ENCODE data around the gene PCNX4. TPM values are rescaled to one million over a fixed set of nuclear protein-coding genes. Genes with fewer than 3 reads are reported as not detected.

Gene PCNX4
- total and polyA plus RNA-seq, 7 donors: 3.7 to 55.9 (median 43.8) TPM

- Histone ChIP-seq H3K27me3 (no peaks in the 10 kb centered on the region), H3K9me3 (no peaks in the 10 kb centered on the region), H3K4me1 (peaks cover 0 to 13% (median 9%) of the 10 kb centered on the region in 4 donors), H3K36me3 (no peaks in the 10 kb centered on the region), H3K27ac (no peak overlapping the region), H3K4me3 (no peak overlapping the region)
- TF ChIP-seq POLR2A (IDR thresholded peaks at IDR 0.05): no peak
- no peak for TF ChIP-seq EP300 (IDR thresholded peaks at IDR 0.05)
- TF ChIP-seq POLR2AphosphoS5 (IDR thresholded peaks at IDR 0.05): no peak
- WGBS, 2 donors: 95 to 96% methylated on average over 3 of the region's 3 CpGs
- intact Hi-C loops (cut with DNase I): loop anchor here (5.0 kb wide), 2 partner anchors 78 to 202 kb away; partner anchors contain the start of gene PPM1A
- no peak for DNase-seq
Observed at GRCh38 chr14:60169722-60170121, 78.0 kb downstream of the PCNX4 start.

- no peaks in the 10 kb centered on the region for H3K27me3 ChIP-seq
- WGBS, 2 donors: 93 to 96% methylated on average over 4 of the region's 4 CpGs
- intact Hi-C loops (cut with DNase I): no loop called here
- H3K9me3 ChIP-seq: no peaks in the 10 kb centered on the region
- H3K36me3 ChIP-seq: no peaks in the 10 kb centered on the region
- H3K4me3 ChIP-seq: no peak overlapping the region
- no peak for DNase-seq
- no peak overlapping the region for H3K27ac ChIP-seq
- peaks cover 0 to 7% (median 5%) of the 10 kb centered on the region in 4 donors for H3K4me1 ChIP-seq
- TF ChIP-seq CTCF (IDR thresholded peaks at IDR 0.05): no peak
- TF ChIP-seq POLR2A (IDR thresholded peaks at IDR 0.05): no peak
- TF ChIP-seq POLR2AphosphoS5 (IDR thresholded peaks at IDR 0.05): no peak
- no peak for TF ChIP-seq EP300 (IDR thresholded peaks at IDR 0.05)
Observed at GRCh38 chr14:60170948-60171347, 79.2 kb downstream of the PCNX4 start.

GRCh38 chr14:60171690-60172089 lies 80.0 kb downstream of the PCNX4 start:
- intact Hi-C loops (cut with DNase I): no loop called here
- H3K27ac ChIP-seq: no peak overlapping the region
- 93 to 95% methylated on average over 2 of the region's 2 CpGs for WGBS, 2 donors
- H3K4me3 ChIP-seq: no peak overlapping the region
- DNase-seq: no peak
- H3K9me3 ChIP-seq: no peaks in the 10 kb centered on the region
- TF ChIP-seq CTCF (IDR thresholded peaks at IDR 0.05) (no peak), EP300 (IDR thresholded peaks at IDR 0.05) (no peak), POLR2AphosphoS5 (IDR thresholded peaks at IDR 0.05) (no peak), POLR2A (IDR thresholded peaks at IDR 0.05) (no peak)
- H3K4me1 ChIP-seq: no peaks in the 10 kb centered on the region
- no peaks in the 10 kb centered on the region for H3K36me3 ChIP-seq
- H3K27me3 ChIP-seq: no peaks in the 10 kb centered on the region

- H3K27ac ChIP-seq: no peak overlapping the region
- no peak for TF ChIP-seq EP300 (IDR thresholded peaks at IDR 0.05)
- TF ChIP-seq POLR2A (IDR thresholded peaks at IDR 0.05): no peak
- TF ChIP-seq POLR2AphosphoS5 (IDR thresholded peaks at IDR 0.05): no peak
- TF ChIP-seq CTCF (IDR thresholded peaks at IDR 0.05): no peak
- no peaks in the 10 kb centered on the region for H3K9me3 ChIP-seq
- no peaks in the 10 kb centered on the region for H3K36me3 ChIP-seq
- peaks cover 0 to 6% (median 3%) of the 10 kb centered on the region in 4 donors for H3K4me1 ChIP-seq
- DNase-seq: no peak
- WGBS, 2 donors: 85 to 91% methylated on average over 11 of the region's 11 CpGs
- H3K4me3 ChIP-seq: no peak overlapping the region
- no peaks in the 10 kb centered on the region for H3K27me3 ChIP-seq
- intact Hi-C loops (cut with DNase I): no loop called here
Observed at GRCh38 chr14:60174352-60175254, 82.9 kb downstream of the PCNX4 start.

- Histone ChIP-seq H3K4me1 (peaks cover 0 to 14% (median 7%) of the 10 kb centered on the region in 4 donors), H3K27ac (no peak overlapping the region), H3K4me3 (no peak overlapping the region), H3K9me3 (no peaks in the 10 kb centered on the region), H3K27me3 (no peaks in the 10 kb centered on the region), H3K36me3 (no peaks in the 10 kb centered on the region)
- intact Hi-C loops (cut with DNase I): no loop called here
- DNase-seq: no peak
- TF ChIP-seq CTCF (IDR thresholded peaks at IDR 0.05) (no peak), POLR2AphosphoS5 (IDR thresholded peaks at IDR 0.05) (no peak), POLR2A (IDR thresholded peaks at IDR 0.05) (no peak), EP300 (IDR thresholded peaks at IDR 0.05) (no peak)
- WGBS, 2 donors: 61 to 95% methylated on average over 2 of the region's 2 CpGs
Observed at GRCh38 chr14:60175255-60175902, 83.7 kb downstream of the PCNX4 start.
